Fibroblast of the aortic adventitia (primary cell): ENCODE data around the gene PLSCR1. TPM values are rescaled to one million over a fixed set of nuclear protein-coding genes. Genes with fewer than 3 reads are reported as not detected.
"Not testable (repeated sequence)": the region's sequence is repeated elsewhere in the genome, so short reads cannot be mapped to it uniquely, and the experiment has no call there.

Source experiments
- DNase-seq: peaks from one replicate; pipeline ENCODE4 v3.0.0-alpha.2; 2010; ENCODE audit warnings: low read depth
- H3K4me3 ChIP-seq: 2 replicates; pipeline ENCODE4 v1.5.1; 2011; ENCODE audit warnings: low read depth, mild to moderate bottlenecking, control low read depth, low read length, moderate library complexity
- CTCF ChIP-seq: IDR thresholded peaks from 2 replicates; pipeline ENCODE4 v1.5.1; 2011; ENCODE audit warnings: mild to moderate bottlenecking, low read length, control low read depth, inconsistent platforms; ENCODE audit not compliant: insufficient read depth
- total RNA-seq: library from RNA; depleted of rRNA; stranded (reverse); fragments of >200 nt; gene quantifications from 2 replicates; pipeline ENCODE4 v1.2.3, GENCODE V29; 2012; ENCODE audit warnings: low replicate concordance

PLSCR1 gene
- total RNA-seq, 1 donor, result 97.4 TPM

- H3K4me3 ChIP-seq, result no peak overlapping the region
- no peak for DNase-seq
- TF ChIP-seq CTCF, result no peak
These were observed 46.2 kb downstream of the PLSCR1 start for GRCh38 chr3:146498002-146498736.

GRCh38 chr3:146497145-146497843 lies 47.1 kb downstream of the PLSCR1 start:
- not testable (repeated sequence) for H3K4me3 ChIP-seq, DNase-seq

DNA sequence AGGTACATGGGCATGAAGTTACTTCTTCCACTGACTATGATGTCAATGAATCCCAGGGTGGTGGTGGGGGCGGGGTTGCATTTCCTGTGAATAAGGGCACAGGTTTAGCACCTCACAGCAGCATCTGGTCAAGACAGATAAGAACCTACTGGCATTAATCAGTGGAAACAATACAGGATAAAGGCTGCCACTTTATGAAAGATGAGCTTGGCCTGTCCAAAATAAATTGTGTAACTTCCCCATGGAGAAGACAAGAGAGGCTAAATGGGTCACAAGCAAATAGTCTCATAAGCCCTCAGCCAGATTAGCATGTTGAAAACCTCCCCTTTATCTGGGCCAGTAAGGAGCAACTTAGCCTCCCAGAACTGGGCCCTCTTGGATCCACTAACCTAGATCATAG lies 47.7 kb downstream of the PLSCR1 start:
- H3K4me3 ChIP-seq, result no peak overlapping the region
- peak; percentile 25 for DNase-seq
- TF ChIP-seq CTCF, result no peak

DNA sequence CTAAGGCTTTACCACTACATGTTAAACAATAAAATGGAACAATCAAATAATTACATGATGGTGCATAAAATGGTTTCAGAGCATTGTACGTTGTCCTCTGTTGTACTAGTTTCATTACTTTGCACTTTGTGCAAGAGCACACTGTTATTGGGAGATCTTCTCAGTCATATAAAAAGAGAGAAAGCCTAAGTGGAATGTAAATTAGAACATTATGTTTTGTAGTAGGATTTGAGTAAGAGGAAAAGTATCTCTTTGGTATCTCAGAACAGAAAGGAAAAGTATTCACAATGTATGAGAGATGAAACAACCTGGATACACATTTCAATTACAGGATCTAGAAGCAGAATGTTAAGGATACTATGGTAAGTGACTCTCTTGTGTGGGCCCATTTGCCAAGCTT lies 48.2 kb downstream of the PLSCR1 start:
- no peak for TF ChIP-seq CTCF
- DNase-seq, result no peak
- no peak overlapping the region for H3K4me3 ChIP-seq

DNA sequence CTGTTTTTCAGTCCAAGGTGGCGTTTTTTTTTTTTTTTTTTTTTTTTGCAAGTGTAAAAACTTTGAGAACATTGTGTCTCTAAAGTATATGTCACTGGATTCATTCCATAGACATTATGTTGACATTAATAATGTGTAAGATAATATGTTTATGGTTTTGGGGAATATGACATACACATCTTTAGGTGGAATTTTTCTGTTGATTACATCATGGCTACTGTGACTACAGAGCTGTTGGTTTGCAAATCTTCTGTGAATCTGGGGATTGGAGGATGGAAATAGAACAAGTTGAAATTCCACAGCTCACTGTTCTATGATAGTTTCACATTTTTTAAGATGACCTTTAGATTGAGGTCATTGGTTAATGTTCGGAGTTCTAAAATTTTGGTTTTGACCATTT lies 50.6 kb downstream of the PLSCR1 start:
- DNase-seq, result no peak
- no peak for TF ChIP-seq CTCF
- H3K4me3 ChIP-seq, result no peak overlapping the region

DNA sequence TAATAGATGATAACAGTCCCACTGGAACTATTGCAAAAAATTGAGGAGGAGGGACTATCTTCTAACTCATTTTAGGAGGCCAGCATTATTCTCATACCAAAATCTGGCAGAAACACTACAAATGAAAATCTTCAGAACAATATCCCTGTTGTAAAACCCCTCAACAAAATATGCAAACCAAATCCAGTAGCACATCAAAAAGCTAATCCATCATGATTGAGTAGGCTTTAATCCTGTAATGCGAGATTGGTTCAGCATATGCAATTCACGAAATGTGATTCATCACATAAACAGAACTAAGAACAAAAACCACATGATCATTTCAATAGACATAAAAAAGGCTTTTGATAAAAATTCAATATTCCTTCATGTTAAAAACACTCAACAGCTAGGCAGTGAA lies 51.2 kb downstream of the PLSCR1 start:
- DNase-seq, result peak; percentile 66

More for the DNA sequence above, 51.2 kb downstream of the PLSCR1 start:
- TF ChIP-seq CTCF, result no peak
- H3K4me3 ChIP-seq, result no peak overlapping the region
